IPS-15b (cell line): ENCODE measurements around the gene GUF1.

Source experiments
- H3K27me3 ChIP-seq: one replicate; pipeline ENCODE4 v1.6.1; 2013; ENCODE audit warnings: low read length; ENCODE audit not compliant: control insufficient read depth, insufficient read depth
- H3K36me3 ChIP-seq: one replicate; pipeline ENCODE4 v1.6.1; 2013; ENCODE audit warnings: low read length; ENCODE audit not compliant: control insufficient read depth, insufficient read depth
- H3K4me1 ChIP-seq: one replicate; pipeline ENCODE4 v1.6.1; 2013; ENCODE audit warnings: mild to moderate bottlenecking, low read length; ENCODE audit not compliant: control insufficient read depth, insufficient read depth
- H3K4me3 ChIP-seq: one replicate; pipeline ENCODE4 v1.5.1; 2013; ENCODE audit warnings: low read depth, low read length
- H3K9ac ChIP-seq: one replicate; pipeline ENCODE4 v1.6.1; 2013; ENCODE audit warnings: low read depth, mild to moderate bottlenecking, low read length
- H3K9me3 ChIP-seq: one replicate; pipeline ENCODE4 v1.6.1; 2013; ENCODE audit warnings: mild to moderate bottlenecking, low read length; ENCODE audit not compliant: control insufficient read depth, insufficient read depth

The GUF1 gene, protein sequence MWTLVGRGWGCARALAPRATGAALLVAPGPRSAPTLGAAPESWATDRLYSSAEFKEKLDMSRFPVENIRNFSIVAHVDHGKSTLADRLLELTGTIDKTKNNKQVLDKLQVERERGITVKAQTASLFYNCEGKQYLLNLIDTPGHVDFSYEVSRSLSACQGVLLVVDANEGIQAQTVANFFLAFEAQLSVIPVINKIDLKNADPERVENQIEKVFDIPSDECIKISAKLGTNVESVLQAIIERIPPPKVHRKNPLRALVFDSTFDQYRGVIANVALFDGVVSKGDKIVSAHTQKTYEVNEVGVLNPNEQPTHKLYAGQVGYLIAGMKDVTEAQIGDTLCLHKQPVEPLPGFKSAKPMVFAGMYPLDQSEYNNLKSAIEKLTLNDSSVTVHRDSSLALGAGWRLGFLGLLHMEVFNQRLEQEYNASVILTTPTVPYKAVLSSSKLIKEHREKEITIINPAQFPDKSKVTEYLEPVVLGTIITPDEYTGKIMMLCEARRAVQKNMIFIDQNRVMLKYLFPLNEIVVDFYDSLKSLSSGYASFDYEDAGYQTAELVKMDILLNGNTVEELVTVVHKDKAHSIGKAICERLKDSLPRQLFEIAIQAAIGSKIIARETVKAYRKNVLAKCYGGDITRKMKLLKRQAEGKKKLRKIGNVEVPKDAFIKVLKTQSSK

DNA sequence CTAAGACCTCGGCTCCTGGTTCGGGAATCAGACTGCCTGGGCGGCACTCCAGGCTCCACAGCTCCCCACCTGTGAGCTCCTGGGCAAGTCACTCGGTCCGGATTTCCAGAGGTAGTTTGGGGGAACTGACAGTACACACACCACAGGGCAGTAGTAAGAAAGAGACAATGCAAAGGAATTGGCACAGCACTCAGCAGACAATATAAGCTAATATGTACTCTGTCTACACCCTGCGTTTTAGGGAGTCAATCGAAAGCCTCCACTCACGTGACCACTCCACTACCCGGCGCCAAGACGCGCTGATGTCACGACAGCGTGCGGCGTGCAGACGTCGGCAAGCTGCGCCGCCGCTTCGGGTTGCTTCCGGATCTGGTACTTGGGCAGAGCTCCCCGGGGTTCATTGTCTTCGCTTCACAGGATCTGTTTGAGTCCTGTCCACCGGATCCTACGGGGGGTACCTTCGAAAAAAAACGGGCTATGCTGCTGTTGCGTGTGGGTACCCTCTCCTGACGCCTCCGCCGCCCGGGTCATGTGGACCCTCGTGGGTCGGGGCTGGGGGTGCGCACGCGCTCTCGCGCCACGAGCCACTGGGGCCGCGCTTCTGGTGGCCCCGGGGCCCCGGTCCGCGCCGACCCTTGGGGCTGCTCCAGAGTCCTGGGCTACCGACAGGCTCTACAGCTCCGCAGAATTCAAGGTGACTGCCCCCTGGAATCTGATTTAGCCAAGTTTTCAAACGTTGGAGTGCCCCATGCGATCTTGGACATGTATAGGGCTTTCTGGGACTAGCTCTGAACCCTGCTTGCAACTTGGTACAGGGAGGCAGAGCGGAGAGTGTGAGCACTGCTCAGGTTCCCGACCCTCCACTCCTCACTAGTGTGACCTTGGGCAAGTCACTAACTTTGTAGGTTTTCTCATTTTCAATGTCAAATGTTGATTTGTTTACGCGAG, at the start of gene GUF1:
TSS of gene GUF1 (plus strand) at position 327 of the 948 bp plus-strand sequence. CDS start at position 530, 203 bp downstream.
- H3K4me1 ChIP-seq, result no peaks in the 10 kb centered on the region
- no peaks in the 10 kb centered on the region for H3K9me3 ChIP-seq
- no peaks in the 10 kb centered on the region for H3K36me3 ChIP-seq
- H3K4me3 ChIP-seq, result peak within 1 kb of the TSS; percentile 98
- peak within 1 kb of the TSS; percentile 94 for H3K9ac ChIP-seq
- H3K27me3 ChIP-seq, result no peaks in the 10 kb centered on the region

DNA sequence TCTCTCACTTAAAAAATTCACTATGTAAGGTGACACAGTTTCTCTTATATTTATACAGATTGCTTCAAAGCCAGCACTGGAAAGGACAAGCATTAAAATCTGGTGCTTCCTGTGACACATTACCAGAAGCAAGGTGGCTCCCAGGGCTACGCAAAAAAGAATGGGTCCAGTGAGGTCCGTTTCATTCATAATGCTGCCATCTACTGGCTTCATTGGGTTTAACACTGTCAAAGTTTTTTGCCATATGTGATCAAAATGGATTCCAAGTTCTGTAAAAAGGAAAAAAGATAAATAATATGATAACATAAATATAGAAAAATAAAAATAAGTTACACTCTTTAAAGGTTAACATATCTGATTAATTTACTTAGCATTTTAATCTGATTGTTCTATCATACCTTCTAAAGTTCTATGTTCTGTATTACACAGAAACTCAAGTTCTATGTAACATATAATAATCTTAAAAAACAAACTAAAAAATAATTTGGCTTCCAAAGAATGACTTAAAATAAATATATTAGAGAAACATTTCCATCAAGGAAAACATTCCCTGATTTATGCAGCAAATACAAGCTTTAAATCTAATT, 48.8 kb upstream of the GUF1 start:
- Histone ChIP-seq H3K27me3 (no peaks in the 10 kb centered on the region), H3K4me3 (no peak overlapping the region), H3K9me3 (no peaks in the 10 kb centered on the region), H3K9ac (no peak overlapping the region), H3K36me3 (no peaks in the 10 kb centered on the region), H3K4me1 (no peaks in the 10 kb centered on the region)

DNA sequence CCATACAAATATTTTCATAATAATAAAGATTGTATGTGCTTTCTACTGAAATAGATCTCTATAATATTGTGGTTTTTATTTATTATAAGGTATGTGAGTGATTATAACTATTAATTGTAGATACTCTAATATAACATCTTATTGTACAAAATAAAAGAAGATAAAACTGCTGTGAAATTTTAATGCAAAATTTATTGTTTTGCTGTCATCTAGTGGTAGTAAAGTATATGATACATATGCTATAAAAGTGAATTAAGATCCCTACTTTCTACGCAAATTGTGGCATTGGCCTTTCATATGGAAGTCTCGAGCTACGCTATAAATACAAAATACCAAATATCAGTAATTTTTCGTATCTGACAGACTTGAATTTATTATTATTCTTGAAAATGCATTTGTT, 46.1 kb upstream of the GUF1 start:
- Histone ChIP-seq H3K9ac (no peak overlapping the region), H3K4me3 (no peak overlapping the region), H3K9me3 (no peaks in the 10 kb centered on the region), H3K27me3 (no peaks in the 10 kb centered on the region), H3K4me1 (no peaks in the 10 kb centered on the region), H3K36me3 (no peaks in the 10 kb centered on the region)

DNA sequence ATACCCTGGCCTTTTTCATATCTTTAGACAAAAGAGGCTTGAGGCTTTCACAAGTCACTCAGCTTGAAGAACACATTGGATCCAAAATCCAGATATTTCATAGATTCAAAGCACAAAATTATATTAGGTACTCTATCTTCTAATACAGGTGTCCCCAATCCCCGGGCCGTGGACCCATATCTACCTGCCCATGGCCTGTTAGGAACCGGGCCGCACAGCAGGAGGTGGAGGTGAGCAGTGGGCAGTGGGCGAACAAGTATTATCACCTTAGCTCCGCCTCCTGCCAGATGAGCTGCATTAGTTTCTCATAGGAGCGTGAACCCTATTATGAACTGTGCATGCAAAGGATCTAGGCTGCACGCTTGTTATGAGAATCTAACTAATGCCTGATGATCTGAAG, 45.5 kb upstream of the GUF1 start:
- Histone ChIP-seq H3K4me3 (no peak overlapping the region), H3K36me3 (no peaks in the 10 kb centered on the region), H3K27me3 (no peaks in the 10 kb centered on the region), H3K9me3 (no peaks in the 10 kb centered on the region), H3K4me1 (no peaks in the 10 kb centered on the region), H3K9ac (no peak overlapping the region)

DNA sequence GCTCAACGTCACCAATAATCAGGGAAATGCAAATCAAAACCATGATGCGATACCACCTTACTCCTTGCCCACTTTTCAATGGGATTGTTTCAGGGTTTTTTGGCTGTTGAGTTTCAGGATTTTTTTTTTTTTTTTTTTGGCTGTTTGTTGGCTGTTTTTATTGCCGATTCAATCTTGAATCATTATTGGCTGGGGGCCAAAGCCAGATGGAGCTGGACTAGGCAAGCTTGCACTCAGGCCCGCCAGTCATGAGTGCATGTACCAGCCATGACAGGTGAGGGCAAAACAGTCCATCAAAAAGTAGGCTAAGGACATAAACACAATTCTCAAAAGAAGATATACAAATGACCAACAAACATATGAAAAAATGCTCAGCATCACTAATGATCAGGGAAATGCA, 40.1 kb upstream of the GUF1 start:
- no peaks in the 10 kb centered on the region for H3K9me3 ChIP-seq
- H3K4me1 ChIP-seq, result no peaks in the 10 kb centered on the region
- no peak overlapping the region for H3K4me3 ChIP-seq
- no peaks in the 10 kb centered on the region for H3K27me3 ChIP-seq
- no peak overlapping the region for H3K9ac ChIP-seq
- H3K36me3 ChIP-seq, result no peaks in the 10 kb centered on the region

DNA sequence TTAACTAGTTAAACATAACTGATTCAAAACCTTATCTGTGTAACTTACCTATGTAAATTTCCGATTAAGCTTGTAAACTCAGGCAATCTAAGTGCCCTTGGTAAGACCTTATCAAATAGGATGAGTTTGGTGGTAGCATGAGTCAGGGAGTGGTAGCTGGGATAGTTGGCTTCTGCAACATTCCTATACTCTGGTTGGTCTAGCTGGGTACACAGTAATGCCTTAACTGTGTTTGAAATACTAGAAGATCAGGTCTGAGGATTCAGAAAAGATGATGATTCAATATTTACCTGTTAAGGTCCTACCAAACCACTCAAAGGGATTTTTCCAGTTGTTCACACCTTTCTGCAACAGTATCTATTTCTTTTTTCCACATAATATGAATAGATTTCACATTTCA, 32.1 kb upstream of the GUF1 start:
- no peaks in the 10 kb centered on the region for H3K36me3 ChIP-seq
- no peaks in the 10 kb centered on the region for H3K4me1 ChIP-seq
- H3K9ac ChIP-seq, result no peak overlapping the region
- H3K27me3 ChIP-seq, result no peaks in the 10 kb centered on the region
- H3K4me3 ChIP-seq, result no peak overlapping the region
- H3K9me3 ChIP-seq, result peaks cover 6% of the 10 kb centered on the region

DNA sequence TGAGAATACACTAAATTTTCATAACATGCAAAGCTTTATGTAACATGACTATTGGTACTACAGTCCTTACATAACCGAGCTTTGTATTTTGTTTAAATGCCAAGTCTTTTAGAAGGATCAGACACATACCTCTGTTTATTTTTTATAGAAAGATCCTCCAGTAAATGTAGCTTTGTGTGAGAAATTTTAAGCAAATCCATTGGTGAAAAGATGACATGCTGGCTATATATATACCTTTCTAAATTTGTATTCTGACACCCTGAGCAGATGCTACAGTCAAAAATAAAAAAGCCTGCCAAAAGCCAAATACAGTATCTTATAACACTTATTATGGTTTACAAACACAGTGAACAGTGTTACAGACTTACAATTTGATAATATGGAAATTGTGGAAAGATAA, 26.8 kb upstream of the GUF1 start, which contains the start of gene YIPF7:
TSS of gene YIPF7 (minus strand) at position 201 of the 400 bp plus-strand sequence. CDS start 1,525 bp downstream, outside the sequence.
- no peaks in the 10 kb centered on the region for H3K36me3 ChIP-seq
- H3K27me3 ChIP-seq, result no peaks in the 10 kb centered on the region
- H3K9ac ChIP-seq, result no peak within 1 kb of the TSS
- no peak within 1 kb of the TSS for H3K4me3 ChIP-seq
- no peaks in the 10 kb centered on the region for H3K4me1 ChIP-seq
- H3K9me3 ChIP-seq, result no peaks in the 10 kb centered on the region

DNA sequence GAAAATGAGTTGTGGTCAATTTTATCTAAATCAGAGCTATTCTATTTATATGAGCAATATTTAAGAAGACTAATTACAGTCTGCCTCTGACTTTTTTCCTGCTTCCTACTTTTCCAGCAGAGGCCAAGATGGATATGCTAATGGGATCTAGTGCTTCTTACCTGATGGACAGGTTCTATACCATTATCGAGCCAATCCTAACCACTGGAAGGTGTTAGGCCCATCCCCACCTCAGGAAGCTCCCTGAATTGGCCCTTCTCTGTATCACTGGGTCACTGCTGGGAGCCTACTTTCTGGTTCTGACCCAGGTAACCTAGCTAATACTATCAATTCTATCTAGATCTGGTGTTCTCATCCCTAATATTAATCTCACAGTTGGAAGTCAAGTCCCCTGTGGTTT, 26.2 kb upstream of the GUF1 start:
- no peaks in the 10 kb centered on the region for H3K36me3 ChIP-seq
- no peaks in the 10 kb centered on the region for H3K9me3 ChIP-seq
- H3K27me3 ChIP-seq, result no peaks in the 10 kb centered on the region
- H3K4me3 ChIP-seq, result no peak overlapping the region
- H3K4me1 ChIP-seq, result no peaks in the 10 kb centered on the region
- H3K9ac ChIP-seq, result no peak overlapping the region

DNA sequence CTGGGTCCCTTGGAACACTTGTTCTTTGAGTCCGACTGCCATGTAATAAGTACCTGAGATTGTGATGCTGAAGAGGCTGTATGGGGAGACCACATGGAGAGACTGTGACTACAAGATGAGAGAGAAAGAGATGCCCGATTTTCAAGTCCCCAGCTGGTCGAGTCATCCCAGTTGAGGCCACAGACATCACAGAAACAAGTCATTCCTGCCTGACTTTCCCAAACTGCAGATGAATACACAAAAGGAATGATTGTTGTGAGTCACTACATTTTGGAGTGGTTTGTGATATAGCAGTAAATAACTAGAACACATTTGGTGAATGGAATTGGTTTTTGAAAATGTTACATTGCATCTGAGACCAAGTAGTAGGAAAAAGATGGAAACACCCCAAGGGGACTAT, 17.8 kb upstream of the GUF1 start:
- peaks cover 2% of the 10 kb centered on the region for H3K4me1 ChIP-seq
- no peaks in the 10 kb centered on the region for H3K9me3 ChIP-seq
- H3K27me3 ChIP-seq, result no peaks in the 10 kb centered on the region
- H3K4me3 ChIP-seq, result no peak overlapping the region
- H3K9ac ChIP-seq, result no peak overlapping the region
- H3K36me3 ChIP-seq, result no peaks in the 10 kb centered on the region

DNA sequence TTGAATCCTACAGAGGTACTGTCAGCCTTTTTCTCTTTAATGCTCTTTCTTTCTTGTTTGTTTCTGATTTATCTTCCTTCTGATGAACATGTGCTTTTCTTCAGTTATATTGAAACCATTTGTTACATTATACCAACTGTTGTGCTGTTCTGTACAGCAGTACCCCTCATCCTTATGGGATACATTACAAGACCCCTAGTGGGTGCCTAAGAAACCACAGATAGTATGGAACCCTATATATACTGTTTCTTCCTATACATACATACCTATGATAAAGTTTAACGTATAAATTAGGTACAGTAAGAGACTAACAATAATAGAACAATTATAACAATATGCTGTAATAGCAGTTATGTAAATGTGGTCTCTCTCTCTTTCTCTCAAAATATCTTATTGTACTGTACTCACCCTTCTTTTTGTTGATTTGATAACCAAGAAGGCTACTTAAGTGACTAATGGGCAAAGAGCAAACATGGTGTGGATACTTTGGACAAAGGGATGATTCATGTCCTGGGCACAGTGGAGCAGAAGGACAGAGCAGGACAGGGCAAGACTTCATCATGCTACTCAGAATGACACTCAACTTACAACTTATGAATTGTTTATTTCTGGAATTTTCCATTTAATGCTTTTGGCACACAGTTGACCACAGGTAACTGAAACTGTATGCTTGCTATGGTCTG, 16.1 kb upstream of the GUF1 start:
- peaks cover 2% of the 10 kb centered on the region for H3K4me1 ChIP-seq
- no peak overlapping the region for H3K9ac ChIP-seq
- no peaks in the 10 kb centered on the region for H3K27me3 ChIP-seq
- H3K4me3 ChIP-seq, result no peak overlapping the region
- no peaks in the 10 kb centered on the region for H3K36me3 ChIP-seq
- no peaks in the 10 kb centered on the region for H3K9me3 ChIP-seq

DNA sequence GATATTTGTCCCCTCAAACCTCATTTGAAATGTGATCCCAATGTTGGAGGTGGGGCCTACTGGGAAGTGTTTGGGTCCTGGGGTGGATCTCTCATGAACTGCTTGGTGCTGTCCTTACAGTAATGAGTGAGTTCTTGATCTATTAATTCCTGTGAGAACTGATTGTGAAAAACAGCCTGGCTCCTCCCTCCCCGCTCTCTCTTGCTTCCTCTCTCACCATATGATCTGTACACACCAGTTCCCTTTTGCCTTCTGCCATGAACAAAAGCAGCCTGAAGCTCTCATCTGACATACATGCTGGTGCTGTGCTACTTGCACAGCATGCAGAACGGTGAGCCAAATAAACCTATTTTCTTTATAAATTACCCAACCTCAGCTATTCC, 15.6 kb upstream of the GUF1 start:
- no peak overlapping the region for H3K4me3 ChIP-seq
- no peaks in the 10 kb centered on the region for H3K9me3 ChIP-seq
- H3K27me3 ChIP-seq, result no peaks in the 10 kb centered on the region
- H3K4me1 ChIP-seq, result peaks cover 2% of the 10 kb centered on the region
- no peaks in the 10 kb centered on the region for H3K36me3 ChIP-seq
- no peak overlapping the region for H3K9ac ChIP-seq
